GM19035 (cell line): ENCODE data around the gene FAM228B.
"Not testable (repeated sequence)": the region's sequence is repeated elsewhere in the genome, so short reads cannot be mapped to it uniquely, and the experiment has no call there.

Experiments used
- ATAC-seq: cut with Tn5 transposase; IDR thresholded peaks from one replicate; pipeline ENCODE4 v1.9.1; 2021; ENCODE audit not compliant: unreplicated experiment

The FAM228B gene

DNA sequence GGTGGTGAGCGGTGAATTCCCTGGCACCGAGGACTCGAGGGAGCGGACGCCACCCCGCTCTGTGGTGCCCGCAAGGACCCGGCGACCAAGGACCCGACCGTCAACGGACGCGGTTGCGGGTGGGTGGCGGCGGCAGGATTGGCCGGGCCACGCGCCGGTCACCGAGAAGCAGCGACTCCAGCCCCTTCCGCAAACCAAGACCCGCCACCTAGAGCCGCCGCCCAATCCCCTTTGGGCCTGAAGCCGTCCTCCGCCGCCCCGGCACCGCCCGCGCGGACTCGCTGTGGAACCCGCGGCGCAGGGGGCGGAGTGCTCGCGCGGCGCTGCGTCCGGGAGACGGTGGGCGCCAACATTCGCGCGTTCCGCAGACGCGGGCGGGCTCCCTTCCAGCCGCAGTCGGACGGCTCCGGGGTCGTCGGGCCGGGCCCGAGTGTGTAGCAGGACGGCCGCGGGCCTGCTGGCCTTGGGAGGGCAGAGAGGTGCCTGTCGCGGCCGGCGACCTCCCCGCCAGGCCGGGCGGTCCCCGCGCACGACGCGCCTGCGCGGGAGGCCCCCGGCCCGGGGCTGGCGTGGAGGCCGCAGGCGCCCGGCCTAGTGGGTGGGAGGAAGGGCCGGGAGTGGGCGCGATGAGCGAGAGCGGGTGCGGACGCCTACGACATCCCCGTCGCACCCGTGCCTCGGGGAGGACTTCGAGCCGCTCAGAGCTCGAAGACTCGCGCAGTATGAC, at the start of gene FAM228B, which contains the start of gene PFN4:
TSS of gene FAM228B (plus strand) at position 275 of the 727 bp plus-strand sequence. CDS start 893 bp downstream, outside the sequence.
TSS of gene PFN4 (minus strand) at position 140 of the 727 bp plus-strand sequence. CDS start 799 bp downstream, outside the sequence.
- ATAC-seq = peak; percentile 94

GRCh38 chr2:24073816-24074215, 49.5 kb upstream of the FAM228B start:
- no peak for ATAC-seq

DNA sequence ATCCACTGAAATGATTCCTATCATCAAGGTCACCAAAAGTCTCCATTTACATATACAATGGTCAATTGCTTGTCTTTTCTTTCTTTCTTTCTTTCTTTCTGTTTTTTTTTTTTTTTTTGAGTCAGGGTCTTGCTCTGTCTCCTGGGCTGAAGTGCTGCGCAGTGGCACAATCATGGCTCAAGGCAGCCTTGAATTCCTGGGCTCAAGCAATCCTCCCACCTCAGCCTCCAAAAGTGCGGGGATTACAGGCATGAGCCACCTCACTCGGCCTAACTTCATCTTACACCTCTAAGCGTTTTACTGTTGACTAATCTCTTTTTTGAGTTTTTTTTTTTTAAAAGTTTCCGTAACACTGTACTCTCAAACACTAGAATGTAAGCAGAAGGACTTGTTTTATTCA, 48.0 kb upstream of the FAM228B start:
- no peak for ATAC-seq

GRCh38 chr2:24075915-24076848, 47.1 kb upstream of the FAM228B start, which contains the start of gene SF3B6:
SF3B6 (minus strand) TSS chr2:24076326; CDS start chr2:24076229, 97 bp downstream.
- peak; percentile 95 for ATAC-seq

DNA sequence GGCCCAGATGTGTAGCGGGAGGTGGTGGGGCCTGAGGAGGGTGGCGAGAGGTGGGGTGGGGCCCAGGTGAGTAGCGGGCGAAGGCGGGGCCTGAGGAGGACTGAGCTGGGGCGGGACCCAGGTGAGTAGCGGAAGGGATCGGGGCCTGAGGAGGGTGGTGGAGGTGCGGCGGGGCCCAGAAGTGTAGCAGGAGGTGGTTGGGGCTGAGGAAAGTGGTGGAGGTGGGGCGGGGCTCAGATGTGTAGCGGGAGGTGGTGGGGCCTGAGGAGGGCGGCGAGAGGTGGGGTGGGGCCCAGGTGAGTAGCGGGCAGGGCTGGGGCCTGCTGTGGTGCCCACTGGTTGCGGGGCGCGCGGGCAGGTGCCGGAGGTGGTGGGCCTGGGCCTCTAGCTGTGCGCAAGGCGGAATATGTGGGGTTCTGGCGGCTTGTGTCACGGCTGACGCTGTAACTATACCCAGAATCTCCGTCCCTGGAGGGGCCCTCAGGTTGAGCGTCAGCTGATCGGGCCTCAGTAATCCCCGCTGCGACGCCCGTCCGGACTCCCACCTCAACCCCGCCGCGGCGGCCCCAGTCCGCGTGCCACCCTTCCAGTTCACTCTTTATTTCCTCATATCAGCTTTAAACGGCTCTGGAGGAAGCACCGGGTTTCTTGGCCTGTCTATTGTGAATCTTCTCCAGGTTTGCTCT, 46.3 kb upstream of the FAM228B start:
- ATAC-seq = no peak

DNA sequence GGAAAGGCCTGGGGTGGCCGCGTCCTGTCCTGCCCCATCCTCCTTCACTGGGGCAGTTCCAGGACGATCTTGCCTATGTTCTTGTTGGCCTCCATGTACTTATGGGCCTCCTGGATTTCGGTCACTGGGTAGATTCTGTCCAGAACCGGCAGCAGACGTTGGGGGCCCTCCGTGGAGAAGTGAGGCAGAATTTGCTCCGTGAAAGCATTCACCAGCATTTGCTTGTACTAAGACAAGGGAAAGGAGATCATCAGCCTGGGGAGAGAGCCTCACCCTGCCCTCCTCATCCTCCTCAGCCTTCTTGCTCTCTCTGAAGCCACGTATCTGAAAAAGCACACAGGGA, 45.8 kb upstream of the FAM228B start:
- no peak for ATAC-seq

DNA sequence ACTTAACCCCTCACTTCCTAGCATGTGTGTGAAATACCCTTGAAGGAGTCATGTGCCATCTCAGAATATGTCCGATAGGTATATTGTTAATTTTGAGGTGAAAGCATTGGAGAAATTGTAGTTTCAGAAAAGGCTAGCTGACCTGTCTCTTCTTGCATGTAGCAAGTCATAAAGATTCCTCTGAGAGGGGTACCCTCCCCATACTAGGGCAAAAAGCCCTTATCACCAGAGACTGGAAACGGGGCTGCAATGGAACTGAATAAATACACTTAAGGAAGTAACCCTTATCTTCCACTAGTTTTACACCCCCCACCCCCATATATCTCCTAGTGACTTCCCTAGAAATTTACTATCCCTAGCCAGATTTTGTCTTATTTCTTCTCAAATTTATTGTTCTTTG, 45.4 kb upstream of the FAM228B start:
- ATAC-seq = no peak

DNA sequence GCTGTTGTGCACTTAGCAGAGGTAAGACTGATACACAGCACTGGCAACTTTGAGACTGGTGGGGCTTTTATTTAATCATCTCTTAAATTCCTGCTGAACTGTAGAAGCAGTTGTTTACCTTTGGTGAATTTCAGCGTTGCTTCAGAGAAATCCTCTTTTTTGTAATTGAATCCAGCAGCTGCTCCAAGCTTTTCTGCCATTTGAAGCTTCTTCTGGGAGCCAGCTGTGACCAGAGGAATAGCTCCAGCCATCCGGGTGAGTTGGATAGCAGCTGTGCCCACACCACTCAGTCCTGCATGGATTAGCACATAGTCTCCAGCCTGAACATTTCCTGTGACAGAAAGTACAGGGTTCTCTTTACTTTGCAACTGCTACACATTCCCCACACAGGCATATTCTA, 42.6 kb upstream of the FAM228B start:
- ATAC-seq = no peak

DNA sequence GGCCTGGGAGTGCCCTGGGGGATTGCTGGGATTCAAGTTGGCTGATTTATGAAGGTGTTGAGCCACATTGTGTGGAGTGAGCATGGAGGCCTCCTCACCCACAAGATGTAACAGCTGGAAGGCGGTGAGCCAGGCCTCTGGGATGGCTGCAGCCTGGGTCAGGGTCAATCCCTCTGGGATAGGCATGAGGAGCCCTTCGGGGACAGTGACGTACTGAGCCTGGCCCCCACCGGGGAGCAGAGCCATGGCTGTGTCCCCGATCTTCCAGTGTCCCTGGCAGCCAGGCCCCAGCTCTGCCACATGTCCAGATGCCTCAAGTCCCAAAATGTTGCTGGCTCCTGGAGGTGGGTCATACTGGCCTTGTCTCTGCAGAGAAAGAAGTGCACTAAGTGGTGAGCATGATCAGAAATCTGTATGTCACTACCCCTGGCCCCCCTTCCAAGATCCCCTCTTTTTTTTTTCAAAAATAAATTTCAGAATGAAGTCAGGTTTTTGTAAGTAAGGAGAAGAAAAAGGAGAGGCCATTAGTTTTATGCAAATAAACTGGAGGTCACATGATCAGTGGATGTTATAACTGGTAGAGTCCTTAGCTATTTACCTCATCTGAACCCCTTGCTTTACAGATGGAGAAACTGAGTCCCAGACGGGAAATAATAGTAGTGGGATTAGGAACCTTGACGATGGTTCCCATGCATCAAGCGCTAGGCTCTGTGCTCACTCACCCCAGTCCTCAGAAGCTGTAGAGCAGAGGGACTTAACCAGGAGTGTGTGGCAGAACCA, 40.3 kb upstream of the FAM228B start:
- ATAC-seq = no peak

DNA sequence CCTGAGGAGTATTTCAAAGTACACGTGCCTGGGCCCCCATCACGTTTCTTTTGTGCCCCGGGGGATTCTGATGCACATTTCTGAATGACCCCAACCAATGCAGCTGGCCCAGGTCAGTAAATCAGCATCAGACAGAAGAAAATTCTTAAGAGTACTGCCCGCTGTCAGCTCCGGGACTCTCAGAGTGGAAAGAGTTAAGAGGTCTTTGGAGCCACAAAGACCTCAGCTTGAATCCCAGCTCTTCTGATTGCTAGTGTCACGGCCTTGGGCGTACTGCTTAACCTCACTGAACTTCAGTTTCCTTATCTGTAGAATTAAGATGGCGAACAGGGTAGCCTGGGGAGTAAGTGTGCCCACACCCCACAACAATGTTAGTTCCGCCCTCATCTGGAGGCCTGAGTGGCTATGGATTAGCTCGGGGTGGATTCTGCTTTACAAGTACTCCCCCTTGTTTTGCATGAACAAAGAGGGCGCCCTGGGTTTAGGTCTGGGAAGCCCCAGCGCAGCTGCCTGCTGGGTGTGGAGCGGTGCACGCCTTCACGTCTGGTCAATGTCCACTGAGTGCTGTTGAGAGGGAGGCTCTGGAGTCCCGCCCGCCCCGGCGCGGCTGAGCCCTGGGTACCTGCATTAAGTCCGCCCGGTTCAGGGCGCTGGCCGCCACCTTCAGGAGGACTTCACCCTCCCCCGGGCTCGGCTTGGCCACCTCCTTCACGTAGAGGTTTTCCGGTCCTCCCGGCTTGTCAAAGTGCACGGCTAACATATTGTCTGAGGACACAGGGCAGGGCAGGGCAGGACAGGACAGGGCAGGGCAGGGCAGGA, 39.5 kb upstream of the FAM228B start:
- peak; percentile 68 for ATAC-seq

DNA sequence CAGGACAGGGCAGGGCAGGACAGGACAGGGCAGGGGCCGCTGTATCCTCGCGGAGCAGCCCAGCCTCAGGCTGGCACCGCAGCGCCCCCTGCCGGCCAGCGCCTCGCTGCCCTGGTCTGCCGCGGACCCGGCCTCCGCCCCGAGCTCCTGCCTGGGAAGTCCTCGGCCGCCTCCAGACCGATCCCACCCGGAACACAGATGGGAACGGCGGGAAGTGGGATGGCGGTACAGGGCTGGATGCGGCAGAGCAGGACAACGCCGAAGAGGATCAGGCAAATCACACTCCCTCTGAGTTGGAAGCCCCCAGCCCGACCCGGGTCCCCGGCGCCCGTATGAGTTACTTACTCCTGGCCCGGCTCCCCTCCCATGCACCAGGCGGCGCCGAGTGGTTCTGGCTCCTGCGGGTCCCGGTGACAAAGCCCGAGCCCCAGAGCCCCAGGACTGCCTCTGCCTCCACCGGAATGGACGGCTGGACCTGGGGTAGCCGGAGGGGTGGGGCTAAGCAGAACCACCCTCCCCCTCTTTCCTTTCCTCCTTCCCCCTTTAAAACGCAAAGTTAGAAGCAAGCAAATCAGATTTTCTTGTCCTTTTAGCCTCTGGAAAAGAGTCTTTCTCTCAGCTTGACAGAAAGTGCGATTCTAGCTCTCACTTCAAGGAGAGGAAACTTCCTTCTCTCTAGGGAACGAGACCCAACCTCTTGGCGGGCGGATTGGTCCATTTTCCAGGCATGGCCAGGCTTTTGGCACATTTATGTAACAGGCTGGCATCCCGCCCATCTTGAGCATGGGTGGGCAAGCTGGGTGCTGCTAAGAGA, 38.7 kb upstream of the FAM228B start, which contains the start of gene TP53I3:
TSS of gene TP53I3 (minus strand) at position 449 of the 814 bp plus-strand sequence. CDS start 508 bp downstream, outside the sequence.
- peak; percentile 85 for ATAC-seq

- no peak for ATAC-seq
Measured at GRCh38 chr2:24085200-24085489, 38.1 kb upstream of the FAM228B start.

DNA sequence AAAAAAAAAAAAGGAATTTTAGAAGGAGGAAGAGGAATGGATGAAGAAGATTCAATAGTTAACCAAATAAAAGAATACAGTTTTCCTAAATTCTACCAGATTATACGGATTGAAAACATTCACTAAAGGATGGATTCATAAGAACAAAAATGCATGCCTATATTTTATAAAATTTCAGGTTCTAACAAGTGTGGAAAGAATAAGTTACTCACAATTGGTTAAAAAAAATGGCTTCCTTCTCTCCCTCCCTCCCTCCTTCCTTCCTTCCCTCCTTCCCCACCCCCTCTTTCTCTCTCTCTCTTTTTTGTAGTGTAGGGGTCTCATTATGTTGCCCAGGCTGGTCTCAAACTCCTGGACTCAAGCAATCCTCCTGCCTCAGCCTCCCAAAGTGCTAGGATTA, 37.0 kb upstream of the FAM228B start:
- ATAC-seq = no peak

DNA sequence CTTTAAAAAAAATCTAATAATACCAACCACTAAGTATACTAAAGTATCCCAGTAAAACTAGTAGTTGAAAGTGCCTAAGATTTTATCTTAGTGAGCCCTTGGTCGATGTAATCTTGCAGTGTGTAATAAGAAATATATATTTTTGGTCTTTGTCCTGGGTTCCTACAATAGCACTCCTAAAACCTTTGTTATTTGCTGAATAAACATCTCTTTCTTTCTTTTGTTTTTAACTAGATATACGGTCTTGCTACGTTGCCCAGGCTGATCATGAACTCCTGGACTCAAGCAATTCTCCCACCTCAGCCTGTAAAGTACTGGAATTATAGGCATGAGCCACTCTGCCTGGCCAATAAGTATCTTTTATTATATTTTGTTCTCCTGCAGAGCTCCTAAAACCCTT, 36.2 kb upstream of the FAM228B start:
- ATAC-seq = no peak

GRCh38 chr2:24088821-24089359, 34.4 kb upstream of the FAM228B start:
- no peak for ATAC-seq

GRCh38 chr2:24093270-24093669, 30.0 kb upstream of the FAM228B start:
- not testable (repeated sequence) for ATAC-seq

- not testable (repeated sequence) for ATAC-seq
Measured at GRCh38 chr2:24095171-24095677, 28.0 kb upstream of the FAM228B start.

GRCh38 chr2:24100732-24101131, 22.5 kb upstream of the FAM228B start:
- not testable (repeated sequence) for ATAC-seq
